H1 (cell line): ENCODE measurements around the gene ZPR1. TPM values are rescaled to one million over a fixed set of nuclear protein-coding genes. Genes with fewer than 3 reads are reported as not detected.

Experiments used
- BCL11A ChIP-seq, 2 experiments: IDR thresholded peaks; one replicate each; pipeline ENCODE4 v1.6.1; 2011; ENCODE audit warnings: low read depth in 2 of 2, low read length in 2 of 2, mild to moderate bottlenecking in 2 of 2
- TEAD4 ChIP-seq: IDR thresholded peaks from 2 replicates; pipeline ENCODE4 v1.6.1; 2012; ENCODE audit warnings: low read depth, low read length, inconsistent platforms, mixed read lengths
- polyA plus RNA-seq, 7 experiments: library from polyadenylated mRNA; depleted of rRNA in 3 of 7; stranded (reverse) in 5 of 7; unstranded in 2 of 7; fragments of >200 nt in 5 of 7; fragments of 200-250 nt in 2 of 7; gene quantifications; 1 replicate in 5 of 7; 2 replicates in 1 of 7; 4 replicates in 1 of 7; pipeline versions ENCODE4 v1.2.1 to v1.2.3, GENCODE V29; 2011 to 2013; ENCODE audit warnings: missing spikeins in 2 of 7, mixed read lengths in 2 of 7
- total RNA-seq: library from RNA; stranded (reverse); fragmentation: NEBNext Ultra II Directional; extraction: Animal tissue kit (Norgen Biotek cat#: 25700); gene quantifications from 2 replicates; pipeline ENCODE4 v1.2.1, GENCODE V29; 2021

The ZPR1 gene
- total and polyA plus RNA-seq, 2 of the 8 experiments (the other 6 are each of a cell fraction or from before 2014, with no cell fraction given), result 36.7 to 70.5 TPM

GRCh38 chr11:116822575-116822974, 34.8 kb upstream of the ZPR1 start (continued):
- no peak for TF ChIP-seq TEAD4
- no peak for TF ChIP-seq BCL11A (IDR thresholded peaks at IDR 0.05; ENCODE audit: low read depth in 2 of 2, low read length in 2 of 2)
